GM12892 (cell line): ENCODE data around the gene ZNF407.

Experiments
- DNase-seq: peaks from one replicate; pipeline ENCODE4 v3.0.0; 2011; ENCODE audit not compliant: insufficient read length
- FAIRE-seq: peaks from 2 replicates; lab custom pipeline; 2011; peaks lifted over from hg19 to GRCh38; lab: Jason Lieb, UNC
- POLR2A ChIP-seq: IDR thresholded peaks from 2 replicates; pipeline ENCODE4 v1.6.1; 2011; ENCODE audit warnings: low read depth, low read length, control low read depth
- POLR2AphosphoS5 ChIP-seq: IDR thresholded peaks from 2 replicates; pipeline ENCODE4 v1.6.1; 2011; ENCODE audit warnings: low read depth, low read length, control low read depth
- TAF1 ChIP-seq: IDR thresholded peaks from 2 replicates; pipeline ENCODE4 v1.6.1; 2011; ENCODE audit warnings: low read depth, mild to moderate bottlenecking, control low read depth, low read length, borderline replicate concordance

The ZNF407 gene

DNA sequence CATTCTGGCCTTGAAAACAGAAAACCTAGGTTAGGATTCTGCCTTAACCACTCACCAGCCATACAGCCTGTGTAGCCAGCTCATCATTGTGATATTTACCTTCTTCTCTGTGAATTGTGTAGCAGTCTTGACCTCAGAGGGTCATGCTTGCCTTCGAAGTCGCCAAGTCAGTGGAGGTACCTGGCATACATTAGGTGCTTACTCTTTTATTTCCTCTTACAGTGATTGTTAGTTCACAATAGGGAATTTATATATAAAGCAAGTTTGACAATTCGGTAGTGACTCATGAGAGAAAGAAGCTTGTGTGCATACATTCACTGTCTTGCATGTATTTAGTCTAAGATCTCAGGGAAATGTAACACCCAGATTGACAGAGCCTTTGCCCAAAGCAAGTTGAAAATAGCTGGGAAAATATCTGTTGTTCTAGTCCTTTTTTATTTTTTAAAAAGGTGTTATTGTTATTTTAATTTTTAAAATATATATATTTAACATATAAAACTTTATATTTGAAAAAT is 320.7 kb downstream of the ZNF407 start:
- TF ChIP-seq TAF1: no peak
- no peak for TF ChIP-seq POLR2A
- TF ChIP-seq POLR2AphosphoS5: no peak
- DNase-seq (no peak), FAIRE-seq (no peak)

DNA sequence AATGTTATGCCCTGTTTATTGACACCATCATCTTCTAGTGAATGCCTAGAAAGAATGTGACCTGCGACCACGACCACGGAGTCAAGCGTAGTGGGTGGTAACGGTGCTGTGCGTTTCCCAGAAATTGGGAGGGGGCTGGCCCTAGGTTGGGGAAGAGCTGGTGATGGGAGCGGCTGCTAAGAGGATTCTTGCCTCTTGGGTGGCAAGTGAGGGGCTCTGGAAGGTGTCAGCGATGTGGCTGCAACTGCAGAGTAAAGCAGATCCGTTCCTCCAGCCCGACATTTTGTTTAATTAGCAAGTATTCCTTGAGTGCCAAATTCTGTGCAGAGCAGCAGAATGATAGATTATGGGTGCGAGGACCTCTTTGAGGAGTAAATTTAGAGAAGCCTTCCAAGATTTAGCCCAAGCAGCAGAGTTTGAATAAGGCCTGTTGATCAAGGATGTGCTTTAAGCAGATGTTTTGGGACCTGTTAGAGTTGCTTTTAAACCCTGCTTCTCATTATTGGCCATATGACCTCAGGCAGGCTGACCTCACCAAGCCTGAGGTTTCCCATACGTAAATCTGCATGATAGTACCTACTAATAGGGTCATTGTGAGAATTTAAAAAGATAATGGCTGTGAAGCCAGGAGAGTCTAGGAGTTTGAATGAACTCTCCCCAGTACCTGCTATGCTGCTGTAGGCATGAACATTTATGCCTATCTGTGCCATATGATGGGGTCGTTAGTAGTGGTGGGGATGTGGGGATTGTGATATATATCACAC is 323.6 kb downstream of the ZNF407 start:
- TF ChIP-seq TAF1: no peak
- FAIRE-seq (no peak), DNase-seq (no peak)

DNA sequence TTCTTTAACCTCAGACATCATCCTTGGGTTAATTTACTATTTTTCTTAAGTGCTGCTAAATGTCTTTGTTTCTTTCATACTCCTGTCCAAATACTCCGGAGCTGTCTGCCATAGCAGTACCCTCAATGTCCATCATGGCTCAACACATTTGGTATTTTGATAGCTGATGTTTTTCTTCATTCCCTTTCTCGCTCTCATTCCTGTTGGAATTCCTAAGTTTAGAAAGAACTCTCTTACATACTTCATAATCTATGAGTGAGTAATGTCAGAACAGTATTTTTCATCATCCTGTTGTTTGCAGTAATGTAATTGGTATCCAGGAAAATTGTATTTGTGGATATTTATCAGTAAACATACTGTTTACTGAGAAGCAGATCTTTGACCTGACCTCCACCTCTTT is 328.4 kb downstream of the ZNF407 start:
- FAIRE-seq: no peak
- no peak for DNase-seq
- TF ChIP-seq POLR2AphosphoS5 (no peak), TAF1 (no peak), POLR2A (no peak)

DNA sequence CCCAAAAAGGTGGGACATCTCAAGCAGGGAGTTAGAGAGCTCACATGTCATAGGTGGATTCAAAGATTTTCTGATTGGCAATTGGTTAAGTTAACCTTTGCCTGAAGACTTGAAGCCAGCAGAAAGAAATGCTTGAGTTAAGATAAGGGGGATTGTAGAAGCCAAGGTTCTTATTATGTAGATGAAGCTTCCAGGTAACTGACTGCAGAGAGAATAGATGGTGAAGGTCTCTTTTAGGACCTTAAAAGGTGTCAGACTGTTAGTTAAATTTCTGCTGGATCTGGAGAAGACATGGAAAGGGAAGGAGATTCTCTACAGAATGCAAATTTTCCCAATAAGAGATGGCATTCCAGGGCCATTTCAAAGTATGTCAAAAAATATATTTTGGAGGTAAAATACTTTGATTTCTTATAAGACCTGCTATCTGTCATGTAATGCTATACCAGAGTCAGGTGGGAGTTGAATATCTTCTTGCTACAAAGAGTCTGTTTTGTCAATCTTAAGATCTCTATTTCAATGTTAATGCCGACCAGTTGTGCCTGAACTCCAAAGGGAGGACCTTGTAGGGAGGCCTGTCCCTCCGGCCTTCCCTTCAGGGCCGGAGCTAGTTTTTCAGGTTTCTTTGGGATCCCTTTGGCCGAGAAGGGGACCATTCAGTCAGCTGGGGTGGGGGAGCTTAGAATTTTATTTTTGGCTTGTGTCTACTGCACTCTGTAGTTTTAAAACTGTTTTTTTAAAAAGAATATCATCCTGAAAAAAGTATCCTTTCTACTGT is 330.7 kb downstream of the ZNF407 start:
- TF ChIP-seq POLR2AphosphoS5 (no peak), TAF1 (no peak), POLR2A (no peak)
- FAIRE-seq (no peak), DNase-seq (no peak)

DNA sequence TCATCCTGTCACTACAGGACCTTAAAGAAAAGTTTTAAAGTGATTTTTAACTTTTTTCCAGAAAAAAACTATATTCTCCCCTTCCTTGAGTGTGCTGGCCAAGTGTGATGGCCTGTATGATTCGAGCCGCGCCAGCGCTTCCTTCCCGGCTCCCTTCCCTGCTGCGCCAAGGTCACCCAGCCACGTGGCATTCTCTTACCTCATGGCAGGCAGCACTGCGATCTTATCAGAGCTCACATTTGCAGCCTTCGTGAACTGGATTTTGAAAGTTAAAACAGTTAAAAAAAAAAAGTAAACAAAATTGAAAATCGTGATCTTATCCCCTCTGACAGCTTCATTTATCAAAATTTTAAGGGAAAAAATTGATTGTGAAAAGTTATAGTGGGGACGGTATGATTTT is 331.4 kb downstream of the ZNF407 start:
- no peak for DNase-seq
- no peak for TF ChIP-seq POLR2A
- TF ChIP-seq POLR2AphosphoS5: no peak
- TF ChIP-seq TAF1: no peak
- no peak for FAIRE-seq

DNA sequence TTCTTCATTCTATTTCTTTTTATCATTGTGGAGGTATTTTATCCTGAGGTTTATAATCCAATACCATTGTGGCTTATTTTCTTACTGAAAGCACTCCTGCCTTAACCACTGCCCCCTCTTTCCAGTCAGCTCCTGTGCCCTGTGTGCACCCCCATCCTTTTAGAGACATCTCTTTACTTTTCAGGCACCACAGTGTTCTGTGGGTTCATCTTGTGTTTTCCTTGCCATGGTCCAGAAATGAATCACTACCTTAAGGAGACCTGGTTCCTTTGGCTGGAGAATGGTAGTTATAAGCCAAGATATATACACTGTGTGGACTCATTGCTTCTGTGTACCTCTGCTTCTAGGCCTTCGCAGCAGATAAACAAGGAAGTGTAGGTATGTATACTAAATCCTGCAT is 332.9 kb downstream of the ZNF407 start:
- no peak for TF ChIP-seq POLR2A
- no peak for TF ChIP-seq TAF1
- no peak for TF ChIP-seq POLR2AphosphoS5
- FAIRE-seq (no peak), DNase-seq (no peak)

DNA sequence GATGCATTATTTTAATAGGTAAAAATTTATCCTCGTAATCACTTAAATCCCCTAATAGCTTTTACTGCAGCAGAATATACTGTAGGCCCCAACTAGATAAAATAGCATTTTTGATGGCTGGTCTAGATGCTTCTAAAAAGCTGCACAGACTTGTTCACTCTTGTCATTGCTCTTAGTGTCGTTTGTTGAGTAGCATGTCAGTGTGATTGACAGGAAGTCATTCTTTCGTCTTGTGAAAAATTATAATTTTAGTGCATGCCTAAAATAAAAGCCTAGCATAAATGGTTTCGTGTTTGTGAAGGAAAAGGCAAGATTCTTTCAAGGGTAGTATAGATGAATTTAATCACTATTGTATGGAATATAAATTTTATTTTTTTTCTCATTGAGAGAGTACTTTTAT is 336.3 kb downstream of the ZNF407 start:
- no peak for DNase-seq
- no peak for FAIRE-seq
- TF ChIP-seq POLR2A (no peak), POLR2AphosphoS5 (no peak), TAF1 (no peak)

DNA sequence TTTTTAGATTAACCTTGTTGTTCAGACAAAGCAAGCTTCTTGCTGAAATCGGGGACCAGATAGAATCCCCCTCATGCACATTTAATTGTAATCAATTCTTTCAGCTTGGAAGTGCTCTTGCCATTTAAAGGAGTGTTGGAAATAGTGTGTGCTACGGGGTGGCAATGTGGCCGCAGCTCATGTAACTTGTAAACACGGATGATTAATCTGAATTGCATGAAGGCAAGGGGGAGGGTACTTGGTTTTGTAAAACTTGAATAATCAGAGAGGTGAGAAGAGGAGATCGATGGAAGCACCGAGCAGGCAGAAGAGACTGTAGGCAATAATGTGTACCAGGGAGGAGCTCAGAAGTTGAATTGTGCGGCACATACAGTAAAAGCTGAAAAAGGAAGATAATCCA is 337.8 kb downstream of the ZNF407 start:
- DNase-seq: no peak
- TF ChIP-seq POLR2AphosphoS5 (no peak), POLR2A (no peak), TAF1 (no peak)
- no peak for FAIRE-seq

DNA sequence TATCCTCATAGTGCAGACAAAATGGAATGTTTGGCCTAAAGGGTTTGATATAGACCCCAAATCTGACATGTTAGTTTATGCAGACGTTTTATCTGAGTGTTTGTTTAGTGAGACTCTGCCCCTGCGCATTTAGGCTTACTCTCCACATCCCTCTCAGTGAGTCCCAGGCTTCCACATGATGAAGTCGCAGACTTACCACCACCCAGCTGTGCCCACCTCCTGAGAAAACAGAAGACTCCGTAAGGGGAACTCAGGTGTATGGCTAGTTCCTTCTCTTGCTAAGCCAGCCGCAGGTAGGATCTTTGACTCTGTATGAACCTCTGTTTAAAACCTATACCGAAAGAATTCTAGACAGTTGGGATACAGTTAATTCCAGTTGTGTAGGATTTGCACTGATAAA is 338.7 kb downstream of the ZNF407 start:
- no peak for FAIRE-seq
- no peak for DNase-seq
- no peak for TF ChIP-seq POLR2A
- TF ChIP-seq POLR2AphosphoS5: no peak
- no peak for TF ChIP-seq TAF1

DNA sequence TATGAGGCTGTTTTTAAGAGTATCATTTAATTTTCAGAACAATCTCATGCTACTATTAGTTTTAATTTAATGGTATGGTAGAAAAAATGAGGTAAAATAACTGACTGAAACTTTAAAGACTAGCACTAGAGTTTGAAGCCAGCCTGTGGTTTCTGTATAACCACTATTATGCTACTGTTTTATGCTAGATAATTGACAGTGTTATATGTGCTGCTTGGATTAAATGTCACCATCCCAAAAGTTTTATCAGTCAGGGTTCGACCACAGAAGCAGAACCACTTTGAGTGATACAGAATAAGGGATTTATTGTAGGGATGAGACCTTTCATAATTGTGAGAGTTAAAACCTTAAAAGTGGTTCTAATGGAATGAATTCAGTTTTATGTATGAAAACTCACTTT is 339.6 kb downstream of the ZNF407 start:
- DNase-seq (no peak), FAIRE-seq (no peak)
- TF ChIP-seq POLR2AphosphoS5: no peak
- TF ChIP-seq POLR2A: no peak
- TF ChIP-seq TAF1: no peak

DNA sequence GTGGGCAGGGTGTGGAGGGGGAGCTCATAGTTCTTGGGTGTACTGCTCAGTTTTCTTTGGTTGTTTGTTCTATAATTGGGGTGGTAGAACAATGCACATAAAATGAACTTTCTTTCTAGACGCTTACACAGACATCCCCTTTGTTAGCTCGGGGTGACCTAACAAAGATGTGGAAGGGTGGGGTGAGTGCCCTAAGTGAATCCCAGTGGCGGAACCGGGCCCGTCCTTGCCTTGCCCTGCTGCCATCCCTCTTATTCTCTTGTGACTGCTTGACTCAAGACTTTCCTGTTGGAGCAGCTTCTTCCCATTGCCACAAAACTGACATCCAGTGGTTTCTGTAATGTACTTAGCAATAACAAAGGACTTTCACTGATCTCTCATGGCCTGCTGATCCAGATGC is 343.2 kb downstream of the ZNF407 start:
- TF ChIP-seq TAF1: no peak
- no peak for TF ChIP-seq POLR2A
- TF ChIP-seq POLR2AphosphoS5: no peak
- DNase-seq: no peak
- FAIRE-seq: no peak
